ENCODE results near the gene CTDP1.

- TF ChIP-seq CTCF (IDR thresholded peaks at IDR 0.05): no peak
- TF ChIP-seq POLR2A (IDR thresholded peaks at IDR 0.05): no peak
These were observed 105.6 kb downstream of the CTDP1 start for GRCh38 chr18:79784965-79785770.
